PC-9 (cell line): ENCODE results near the gene PATJ. TPM values are rescaled to one million over a fixed set of nuclear protein-coding genes. Genes with fewer than 3 reads are reported as not detected.

Source experiments
- BruUV-seq: library from RNA; stranded (reverse); fragments of 400-500 nt; replicated peaks from 2 replicates; lab custom pipeline; 2021; lab: Mats Ljungman, UMichigan
- CTCF ChIA-PET: fragments of 300-600 bp; sonication (Branson Sonifier 250); formaldehyde crosslinking; loops from one replicate; lab custom pipeline; 2022; ENCODE audit warnings: antibody characterized with exemption; lab: Charles Lee
- POLR2A ChIA-PET: fragments of 300-600 bp; sonication (Branson Sonifier 250); formaldehyde crosslinking; loops from one replicate; lab custom pipeline; 2022; ENCODE audit warnings: antibody characterized with exemption; ENCODE audit not compliant: unreplicated experiment; lab: Charles Lee
- DNase-seq, 2 experiments: peaks; one replicate each; pipeline versions ENCODE4 v3.0.0 to v3.0.0-alpha.2; 2015 to 2022; ENCODE audit warnings: mixed read lengths in 1 of 2
- H2AFZ ChIP-seq: fragments of 200-600 bp; sonication (generic); 2 replicates; pipeline ENCODE4 v1.8.1; 2017; ENCODE audit warnings: antibody characterized with exemption
- H3F3A ChIP-seq: fragments of 200-600 bp; sonication (generic); 2 replicates; pipeline ENCODE4 v1.8.1; 2017; ENCODE audit warnings: antibody characterized with exemption, mild to moderate bottlenecking, low read depth; ENCODE audit not compliant: insufficient read depth
- H3K27ac ChIP-seq: fragments of 200-600 bp; sonication (generic); 2 replicates; pipeline ENCODE4 v1.6.1; 2016; ENCODE audit warnings: mixed run types
- H3K27me3 ChIP-seq: fragments of 200-600 bp; sonication (generic); 2 replicates; pipeline ENCODE4 v1.6.1; 2016; ENCODE audit warnings: low read depth, mixed run types; ENCODE audit not compliant: insufficient read depth
- H3K36me3 ChIP-seq: fragments of 200-600 bp; sonication (generic); 2 replicates; pipeline ENCODE4 v1.6.1; 2016; ENCODE audit warnings: low read depth, mixed run types
- H3K4me1 ChIP-seq: fragments of 200-600 bp; sonication (generic); replicated peaks from 2 replicates; pipeline ENCODE4 v1.6.1; 2016; ENCODE audit warnings: mixed run types; ENCODE audit not compliant: insufficient read depth
- H3K4me2 ChIP-seq: fragments of 200-600 bp; sonication (generic); 2 replicates; pipeline ENCODE4 v1.6.1; 2017; ENCODE audit warnings: mixed run types
- H3K4me3 ChIP-seq: fragments of 200-600 bp; sonication (generic); 2 replicates; pipeline ENCODE4 v1.6.1; 2016; ENCODE audit warnings: mixed run types
- H3K79me2 ChIP-seq: fragments of 200-600 bp; sonication (generic); 2 replicates; pipeline ENCODE4 v1.6.1; 2017; ENCODE audit warnings: low read depth, mixed run types
- H3K9me2 ChIP-seq: fragments of 200-600 bp; sonication (generic); 2 replicates; pipeline ENCODE4 v1.8.1; 2017; ENCODE audit warnings: mild to moderate bottlenecking; ENCODE audit not compliant: insufficient read depth
- H3K9me3 ChIP-seq: fragments of 200-600 bp; sonication (generic); 2 replicates; pipeline ENCODE4 v1.8.1; 2016; ENCODE audit warnings: low read depth; ENCODE audit not compliant: insufficient read depth
- H4K20me1 ChIP-seq: fragments of 200-600 bp; sonication (generic); 2 replicates; pipeline ENCODE4 v1.8.1; 2017; ENCODE audit not compliant: insufficient read depth
- EZH2 ChIP-seq: fragments of 200-600 bp; sonication (generic); IDR thresholded peaks from 2 replicates; pipeline ENCODE4 v1.8.0; 2017; ENCODE audit warnings: antibody characterized with exemption, low read depth
- intact Hi-C: fragments of 100-400 bp; cut with micrococcal nuclease; formaldehyde crosslinking; loops from one replicate; pipeline ENCODE4 v1.10.0; 2022; ENCODE audit not compliant: unreplicated experiment
- total RNA-seq: library from RNA; stranded (reverse); gene quantifications from 2 replicates; pipeline ENCODE4 v1.2.3, GENCODE V29; 2021
- TF ChIP-seq, protein P1 (sequence below): fragments of 200-600 bp; sonication (generic); conservative IDR thresholded peaks from 2 replicates; pipeline ENCODE4 v1.6.1; 2017; ENCODE audit warnings: mixed run types, antibody characterized with exemption, mild to moderate bottlenecking, moderate library complexity

Gene PATJ
- total RNA-seq, 1 experiment from 2014 or later = 91.0 TPM

DNA sequence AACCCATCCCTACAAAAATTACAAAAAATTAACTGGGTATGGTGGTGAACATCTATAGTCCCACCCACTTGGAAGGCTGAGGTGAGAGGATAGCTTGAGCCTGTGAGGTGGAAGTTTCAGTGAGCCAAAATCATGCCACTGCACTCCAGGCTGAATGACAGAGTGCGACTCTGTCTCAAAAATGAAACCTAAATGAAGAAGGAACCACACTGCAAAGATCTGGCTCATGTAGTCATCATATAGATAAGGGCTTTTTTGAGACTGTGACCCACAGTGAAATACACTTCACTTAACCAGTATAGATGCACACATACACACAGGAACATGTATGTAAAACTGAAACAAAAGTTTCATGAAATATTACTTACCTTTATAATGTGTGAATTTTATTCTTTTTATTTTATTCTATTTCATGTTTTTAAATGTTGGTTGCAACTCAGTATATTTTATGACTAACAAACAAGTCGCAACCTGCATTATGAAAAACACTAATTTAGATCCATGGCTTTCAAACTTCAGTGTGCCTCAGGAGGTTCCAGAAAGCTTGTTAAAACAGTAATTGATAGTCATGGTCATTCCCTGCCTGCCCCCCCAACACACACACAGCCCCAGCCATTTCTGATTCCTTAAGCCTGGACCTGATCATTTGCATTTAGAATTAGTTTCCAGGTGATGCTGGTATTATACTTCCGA, 189.5 kb downstream of the PATJ start:
- CTCF ChIA-PET = no interaction called here
- POLR2A ChIA-PET = no interaction called here
- peaks cover 10% of the 10 kb centered on the region; the same call in 1 of the 2 replicates for H3K36me3 ChIP-seq
- no peak overlapping the region for H3K27ac ChIP-seq
- no peaks in the 10 kb centered on the region for H3K9me3 ChIP-seq
- H3F3A ChIP-seq = peaks cover 8% of the 10 kb centered on the region; the same call in 1 of the 2 replicates
- no TSS peak for BruUV-seq
- intact Hi-C loops = no loop called here
- no peaks in the 10 kb centered on the region for H3K27me3 ChIP-seq
- H2AFZ ChIP-seq = no peak overlapping the region
- no peak overlapping the region for H3K4me2 ChIP-seq
- TF ChIP-seq, protein P1, sequence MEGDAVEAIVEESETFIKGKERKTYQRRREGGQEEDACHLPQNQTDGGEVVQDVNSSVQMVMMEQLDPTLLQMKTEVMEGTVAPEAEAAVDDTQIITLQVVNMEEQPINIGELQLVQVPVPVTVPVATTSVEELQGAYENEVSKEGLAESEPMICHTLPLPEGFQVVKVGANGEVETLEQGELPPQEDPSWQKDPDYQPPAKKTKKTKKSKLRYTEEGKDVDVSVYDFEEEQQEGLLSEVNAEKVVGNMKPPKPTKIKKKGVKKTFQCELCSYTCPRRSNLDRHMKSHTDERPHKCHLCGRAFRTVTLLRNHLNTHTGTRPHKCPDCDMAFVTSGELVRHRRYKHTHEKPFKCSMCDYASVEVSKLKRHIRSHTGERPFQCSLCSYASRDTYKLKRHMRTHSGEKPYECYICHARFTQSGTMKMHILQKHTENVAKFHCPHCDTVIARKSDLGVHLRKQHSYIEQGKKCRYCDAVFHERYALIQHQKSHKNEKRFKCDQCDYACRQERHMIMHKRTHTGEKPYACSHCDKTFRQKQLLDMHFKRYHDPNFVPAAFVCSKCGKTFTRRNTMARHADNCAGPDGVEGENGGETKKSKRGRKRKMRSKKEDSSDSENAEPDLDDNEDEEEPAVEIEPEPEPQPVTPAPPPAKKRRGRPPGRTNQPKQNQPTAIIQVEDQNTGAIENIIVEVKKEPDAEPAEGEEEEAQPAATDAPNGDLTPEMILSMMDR = no peak
- no peak for TF ChIP-seq EZH2
- no peak for DNase-seq
- H3K9me2 ChIP-seq = no peaks in the 10 kb centered on the region
- H3K79me2 ChIP-seq = no peaks in the 10 kb centered on the region
- H3K4me1 ChIP-seq = no peaks in the 10 kb centered on the region
- peaks cover 4% of the 10 kb centered on the region; the same call in 1 of the 2 replicates for H4K20me1 ChIP-seq
- H3K4me3 ChIP-seq = no peak overlapping the region

DNA sequence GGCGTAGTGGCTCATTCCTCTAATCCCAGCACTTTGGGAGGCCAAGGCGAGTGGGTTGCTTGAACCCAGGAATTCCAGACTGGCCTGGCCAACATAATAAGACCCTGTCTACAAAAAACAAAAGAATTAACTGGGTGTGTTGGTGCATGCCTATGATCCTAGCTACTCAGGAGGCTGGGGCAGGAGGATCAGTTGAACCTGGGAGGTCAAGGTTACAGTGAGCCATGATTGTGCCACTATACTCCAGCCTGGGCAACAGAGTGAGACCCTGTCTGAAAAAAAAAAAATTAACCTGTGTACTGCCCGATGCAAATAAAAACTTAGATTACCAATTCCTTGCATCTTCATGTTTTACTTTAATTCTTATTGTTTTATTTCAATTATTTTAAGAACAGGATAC, 193.2 kb downstream of the PATJ start:
- H3F3A ChIP-seq = peaks cover 3% of the 10 kb centered on the region
- no peak overlapping the region for H3K27ac ChIP-seq
- intact Hi-C loops = loop anchor here (5.0 kb wide), 1 partner anchor 137 kb away; no protein-coding TSS in a partner anchor
- no peaks in the 10 kb centered on the region for H3K79me2 ChIP-seq
- H4K20me1 ChIP-seq = no peaks in the 10 kb centered on the region; the same call in 1 of the 2 replicates
- no peaks in the 10 kb centered on the region for H3K27me3 ChIP-seq
- no peak overlapping the region for H3K4me2 ChIP-seq
- TF ChIP-seq EZH2 = no peak
- TF ChIP-seq, protein P1 = no peak
- no peaks in the 10 kb centered on the region for H3K36me3 ChIP-seq
- no peak for DNase-seq
- no peaks in the 10 kb centered on the region for H3K9me3 ChIP-seq
- POLR2A ChIA-PET = no interaction called here
- no peaks in the 10 kb centered on the region for H3K4me1 ChIP-seq
- CTCF ChIA-PET = no interaction called here
- no TSS peak for BruUV-seq
- no peaks in the 10 kb centered on the region for H3K9me2 ChIP-seq
- H2AFZ ChIP-seq = no peak overlapping the region
- H3K4me3 ChIP-seq = no peak overlapping the region

DNA sequence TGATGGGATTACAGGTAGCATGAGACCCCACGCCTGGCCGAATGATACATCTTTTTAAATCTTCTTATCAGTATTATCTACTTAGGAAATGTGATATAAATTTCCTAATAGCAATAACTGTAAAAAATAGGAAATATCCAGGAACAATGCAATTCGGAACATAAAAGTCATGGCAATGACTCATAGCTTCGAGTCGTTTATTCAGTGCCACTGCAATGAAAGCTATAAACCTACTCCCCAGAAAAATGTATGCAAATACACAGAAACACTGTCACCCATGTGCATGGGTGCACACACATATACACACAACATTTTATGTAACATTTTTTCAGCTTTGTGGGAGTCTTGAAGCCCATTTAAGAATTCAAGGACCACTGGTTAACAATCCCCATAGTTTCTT, 194.6 kb downstream of the PATJ start:
- no peaks in the 10 kb centered on the region for H3K27me3 ChIP-seq
- no TSS peak for BruUV-seq
- H3F3A ChIP-seq = peaks cover 3% of the 10 kb centered on the region
- H3K9me3 ChIP-seq = no peaks in the 10 kb centered on the region
- ChIA-PET POLR2A (interaction anchor here (0.6 kb wide), 3 partner anchors 66 to 191 kb away, joined by 4 to 15 read pairs (median 4); no protein-coding TSS in a partner anchor), CTCF (no interaction called here)
- no peaks in the 10 kb centered on the region for H3K4me1 ChIP-seq
- no peak overlapping the region for H3K4me2 ChIP-seq
- 0 out of 2 replicates have a peak, but pooled peaks cover 3% of the 10 kb centered on the region for H3K36me3 ChIP-seq
- no peak for DNase-seq
- H3K9me2 ChIP-seq = no peaks in the 10 kb centered on the region
- no peaks in the 10 kb centered on the region; the same call in 1 of the 2 replicates for H4K20me1 ChIP-seq
- H3K4me3 ChIP-seq = no peak overlapping the region
- H2AFZ ChIP-seq = no peak overlapping the region
- H3K79me2 ChIP-seq = no peaks in the 10 kb centered on the region
- TF ChIP-seq, protein P1 = no peak
- no peak for TF ChIP-seq EZH2
- H3K27ac ChIP-seq = no peak overlapping the region
- intact Hi-C loops = loop anchor here (5.0 kb wide), 1 partner anchor 135 kb away; no protein-coding TSS in a partner anchor
